DOHH2 (cell line): ENCODE results near the gene ZNF415.
"Not testable (repeated sequence)": the region's sequence is repeated elsewhere in the genome, so short reads cannot be mapped to it uniquely, and the experiment has no call there.

Experiments
- H3F3A ChIP-seq: fragments of 200-600 bp; sonication (generic), shearing (Covaris generic); 2 replicates; pipeline ENCODE4 v1.6.0; 2016; ENCODE audit warnings: antibody characterized with exemption, mild to moderate bottlenecking; ENCODE audit not compliant: control insufficient read depth, insufficient read depth
- H3K27ac ChIP-seq: fragments of 200-600 bp; sonication (generic); 2 replicates; pipeline ENCODE4 v1.5.1; 2014; ENCODE audit warnings: low read depth, mild to moderate bottlenecking, low read length, moderate library complexity
- H3K27me3 ChIP-seq: fragments of 200-600 bp; sonication (generic); 2 replicates; pipeline ENCODE4 v1.6.1; 2014; ENCODE audit warnings: mild to moderate bottlenecking, low read length, mixed read lengths; ENCODE audit not compliant: control insufficient read depth
- H3K36me3 ChIP-seq: fragments of 200-600 bp; sonication (generic); 2 replicates; pipeline ENCODE4 v1.6.1; 2014; ENCODE audit warnings: mild to moderate bottlenecking, low read length, moderate library complexity, mixed read lengths; ENCODE audit not compliant: control insufficient read depth
- H3K4me1 ChIP-seq: fragments of 200-600 bp; sonication (generic); 2 replicates; pipeline ENCODE4 v1.6.1; 2014; ENCODE audit warnings: mild to moderate bottlenecking, low read length, mixed read lengths; ENCODE audit not compliant: control insufficient read depth
- H3K4me2 ChIP-seq: fragments of 200-600 bp; sonication (generic); 2 replicates; pipeline ENCODE4 v1.6.0; 2014; ENCODE audit warnings: mild to moderate bottlenecking, low read length, moderate library complexity
- H3K4me3 ChIP-seq: fragments of 200-600 bp; sonication (generic); 2 replicates; pipeline ENCODE4 v1.5.1; 2014; ENCODE audit warnings: mild to moderate bottlenecking, low read length, mixed read lengths
- H3K79me2 ChIP-seq: fragments of 200-600 bp; sonication (generic); 2 replicates; pipeline ENCODE4 v1.6.1; 2014; ENCODE audit warnings: mild to moderate bottlenecking, low read length, mixed read lengths; ENCODE audit not compliant: control insufficient read depth
- H3K9me2 ChIP-seq: fragments of 200-600 bp; sonication (generic); replicated peaks from 2 replicates; pipeline ENCODE4 v1.6.1; 2014; ENCODE audit warnings: mild to moderate bottlenecking, low read length, mixed read lengths; ENCODE audit not compliant: control insufficient read depth
- H3K9me3 ChIP-seq: fragments of 200-600 bp; sonication (generic); 2 replicates; pipeline ENCODE4 v1.6.1; 2014; ENCODE audit warnings: antibody characterized with exemption, low read length, mixed read lengths; ENCODE audit not compliant: control insufficient read depth, insufficient read depth
- H4K20me1 ChIP-seq: fragments of 200-600 bp; sonication (generic); 2 replicates; pipeline ENCODE4 v1.6.0; 2014; ENCODE audit warnings: low read depth, mild to moderate bottlenecking, antibody characterized with exemption, low read length, moderate library complexity; ENCODE audit not compliant: control insufficient read depth, insufficient read depth
- CTCF ChIP-seq: fragments of 200-600 bp; sonication (generic); IDR thresholded peaks from one replicate; pipeline ENCODE4 v1.5.1; 2014; ENCODE audit warnings: antibody characterized with exemption, mild to moderate bottlenecking, low read depth, low read length; ENCODE audit not compliant: poor library complexity, severe bottlenecking
- EZH2phosphoT487 ChIP-seq: fragments of 200-600 bp; sonication (generic); IDR thresholded peaks from 2 replicates; pipeline ENCODE4 v1.6.1; 2017; ENCODE audit warnings: borderline replicate concordance, mild to moderate bottlenecking, antibody characterized with exemption, low read length, moderate library complexity, mixed read lengths

The ZNF415 gene

GRCh38 chr19:53131727-53132126, 983 bp downstream of the ZNF415 start:
- TF ChIP-seq CTCF = no peak
- TF ChIP-seq EZH2phosphoT487 = no peak
- Histone ChIP-seq H3F3A (no peaks in the 10 kb centered on the region), H3K9me2 (no peaks in the 10 kb centered on the region), H3K4me2 (peak overlapping the region; percentile 66), H3K79me2 (0 out of 2 replicates have a peak, but pooled peaks cover 2% of the 10 kb centered on the region), H3K4me3 (peak overlapping the region; percentile 72), H3K27me3 (no peaks in the 10 kb centered on the region), H4K20me1 (no peaks in the 10 kb centered on the region), H3K4me1 (peaks cover 8% of the 10 kb centered on the region), H3K36me3 (no peaks in the 10 kb centered on the region), H3K27ac (no peak overlapping the region), H3K9me3 (no peaks in the 10 kb centered on the region)

GRCh38 chr19:53131085-53131590, 1.6 kb downstream of the ZNF415 start:
- TF ChIP-seq CTCF (no peak), EZH2phosphoT487 (no peak)
- no peak overlapping the region for H3K27ac ChIP-seq
- H4K20me1 ChIP-seq = no peaks in the 10 kb centered on the region
- H3K4me2 ChIP-seq = no peak overlapping the region; the same call in 1 of the 2 replicates
- 0 out of 2 replicates have a peak, but pooled peaks cover 2% of the 10 kb centered on the region for H3K79me2 ChIP-seq
- H3K4me3 ChIP-seq = no peak overlapping the region
- no peaks in the 10 kb centered on the region for H3K9me3 ChIP-seq
- no peaks in the 10 kb centered on the region for H3K36me3 ChIP-seq
- H3K9me2 ChIP-seq = no peaks in the 10 kb centered on the region
- H3K27me3 ChIP-seq = no peaks in the 10 kb centered on the region
- H3F3A ChIP-seq = no peaks in the 10 kb centered on the region
- peaks cover 8% of the 10 kb centered on the region for H3K4me1 ChIP-seq

GRCh38 chr19:53130506-53130905, 2.2 kb downstream of the ZNF415 start:
- Histone ChIP-seq H4K20me1 (no peaks in the 10 kb centered on the region), H3K9me2 (no peaks in the 10 kb centered on the region), H3K27ac (no peak overlapping the region), H3F3A (no peaks in the 10 kb centered on the region), H3K9me3 (no peaks in the 10 kb centered on the region), H3K36me3 (no peaks in the 10 kb centered on the region), H3K79me2 (0 out of 2 replicates have a peak, but pooled peaks cover 2% of the 10 kb centered on the region), H3K4me3 (no peak overlapping the region), H3K4me1 (peaks cover 8% of the 10 kb centered on the region), H3K27me3 (no peaks in the 10 kb centered on the region), H3K4me2 (no peak overlapping the region)
- TF ChIP-seq CTCF (no peak), EZH2phosphoT487 (no peak)

GRCh38 chr19:53126733-53127526, 5.8 kb downstream of the ZNF415 start:
- not testable (repeated sequence) for H3K79me2 ChIP-seq, H3K27ac ChIP-seq, H3K36me3 ChIP-seq, H3K9me2 ChIP-seq, H3F3A ChIP-seq, H3K4me3 ChIP-seq, H4K20me1 ChIP-seq, H3K9me3 ChIP-seq, H3K4me2 ChIP-seq, H3K4me1 ChIP-seq, H3K27me3 ChIP-seq
